ENCODE results near the gene ARHGAP26. TPM values are rescaled to one million over a fixed set of nuclear protein-coding genes. Genes with fewer than 3 reads are reported as not detected.
A peak's percentile ranks its signal among the peaks of the same experiment; 100 is the strongest.

ARHGAP26 gene
- polyA plus RNA-seq, 1 donor (not counting 4 experiments of a cell fraction or from before 2014, with no cell fraction given) = 3.9 TPM

DNA sequence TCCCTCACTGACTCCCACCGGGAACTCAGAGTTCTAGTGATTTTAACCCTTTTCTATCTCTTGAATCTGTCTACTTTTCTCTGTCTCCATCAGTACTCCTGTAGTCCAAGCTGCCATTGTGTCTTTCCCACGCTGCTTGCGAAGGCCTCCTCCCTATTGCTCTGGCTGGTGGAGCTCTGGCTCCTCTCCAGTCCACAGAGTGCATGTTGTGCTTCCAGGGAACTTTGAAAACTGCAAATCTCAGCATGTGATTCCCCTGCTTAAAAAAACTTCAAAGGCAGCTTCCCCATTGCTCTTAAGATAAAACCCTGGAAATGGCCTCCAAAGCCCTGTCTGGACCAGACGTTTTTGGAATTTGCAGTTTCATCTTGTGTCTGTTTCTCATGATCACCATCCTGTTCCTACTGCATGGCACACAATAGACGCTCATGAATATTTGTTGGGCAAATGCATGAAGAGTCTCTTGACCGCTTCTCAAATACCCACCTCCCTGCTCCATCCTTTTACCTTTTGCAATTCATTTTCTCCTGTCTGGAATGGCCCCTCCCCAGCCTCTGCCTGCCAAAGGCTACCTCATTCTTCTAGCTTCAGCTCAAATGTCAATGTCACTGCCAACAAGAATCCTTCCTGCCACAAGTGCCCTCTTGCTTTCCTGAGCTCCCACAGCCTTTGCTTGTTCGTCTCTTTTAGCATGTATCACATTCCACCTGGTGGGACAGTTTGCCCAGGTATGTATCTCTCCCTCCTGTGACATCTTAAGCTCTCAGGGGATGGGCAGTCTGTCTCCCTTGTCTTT is 293.2 kb downstream of the ARHGAP26 start:
- no peaks in the 10 kb centered on the region for H3K9me1 ChIP-seq (ENCODE audit: control insufficient read depth, extremely low read depth, insufficient read depth, low read length)
- no peaks in the 10 kb centered on the region for H4K20me1 ChIP-seq (ENCODE audit: control insufficient read depth, extremely low read depth, insufficient read depth, low read length)
- no peaks in the 10 kb centered on the region for H3K9me3 ChIP-seq (ENCODE audit: control insufficient read depth, low read depth, low read length)
- no peaks in the 10 kb centered on the region for H3K27me3 ChIP-seq (ENCODE audit: control insufficient read depth, extremely low read depth, insufficient read depth, low read length)
- no peak for FAIRE-seq
- DNase-seq (ENCODE audit: low read depth, low spot score) = no peak
- dilution Hi-C loops (cut with MboI; ENCODE audit: extremely low pct_ligation_motif_present, low sequenced_read_pairs) = no loop called here
- H2AFZ ChIP-seq (ENCODE audit: control insufficient read depth, low read length) = peak overlapping the region; percentile 63
- no peak for TF ChIP-seq EZH2 (IDR thresholded peaks at IDR 0.05; ENCODE audit: low read length)
- TF ChIP-seq, protein P1, sequence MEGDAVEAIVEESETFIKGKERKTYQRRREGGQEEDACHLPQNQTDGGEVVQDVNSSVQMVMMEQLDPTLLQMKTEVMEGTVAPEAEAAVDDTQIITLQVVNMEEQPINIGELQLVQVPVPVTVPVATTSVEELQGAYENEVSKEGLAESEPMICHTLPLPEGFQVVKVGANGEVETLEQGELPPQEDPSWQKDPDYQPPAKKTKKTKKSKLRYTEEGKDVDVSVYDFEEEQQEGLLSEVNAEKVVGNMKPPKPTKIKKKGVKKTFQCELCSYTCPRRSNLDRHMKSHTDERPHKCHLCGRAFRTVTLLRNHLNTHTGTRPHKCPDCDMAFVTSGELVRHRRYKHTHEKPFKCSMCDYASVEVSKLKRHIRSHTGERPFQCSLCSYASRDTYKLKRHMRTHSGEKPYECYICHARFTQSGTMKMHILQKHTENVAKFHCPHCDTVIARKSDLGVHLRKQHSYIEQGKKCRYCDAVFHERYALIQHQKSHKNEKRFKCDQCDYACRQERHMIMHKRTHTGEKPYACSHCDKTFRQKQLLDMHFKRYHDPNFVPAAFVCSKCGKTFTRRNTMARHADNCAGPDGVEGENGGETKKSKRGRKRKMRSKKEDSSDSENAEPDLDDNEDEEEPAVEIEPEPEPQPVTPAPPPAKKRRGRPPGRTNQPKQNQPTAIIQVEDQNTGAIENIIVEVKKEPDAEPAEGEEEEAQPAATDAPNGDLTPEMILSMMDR (optimal IDR thresholded peaks at IDR 0.05 in 1 of 3, IDR thresholded peaks at IDR 0.05 in 1 of 3, conservative IDR thresholded peaks at IDR 0.05 in 1 of 3; ENCODE audit: extremely low read depth in 1 of 3, insufficient read depth in 2 of 3, low read length in 3 of 3) = no peak
- H3K4me3 ChIP-seq (ENCODE audit: control insufficient read depth in 2 of 3, extremely low read depth in 1 of 3, insufficient read depth in 2 of 3, low read depth in 1 of 3, low read length in 3 of 3) = no peak overlapping the region
- no peaks in the 10 kb centered on the region for H3K36me3 ChIP-seq (ENCODE audit: control insufficient read depth in 2 of 2, extremely low read depth in 1 of 2, insufficient read depth in 2 of 2, low read length in 2 of 2)
- no peaks in the 10 kb centered on the region for H3K79me2 ChIP-seq (ENCODE audit: control insufficient read depth, insufficient read depth, low read length)
- H3K4me2 ChIP-seq (ENCODE audit: control insufficient read depth, extremely low read depth, insufficient read depth, low read depth, low read length) = peak overlapping the region; percentile 56
- peak overlapping the region; percentile 74 for H3K27ac ChIP-seq (ENCODE audit: control insufficient read depth, insufficient read depth, low read length)
- peaks cover 59% of the 10 kb centered on the region for H3K4me1 ChIP-seq (ENCODE audit: control insufficient read depth, extremely low read depth, insufficient read depth, low read length)
- H3K9ac ChIP-seq (ENCODE audit: control insufficient read depth, extremely low read depth, insufficient read depth, low read length) = peak overlapping the region; percentile 26

DNA sequence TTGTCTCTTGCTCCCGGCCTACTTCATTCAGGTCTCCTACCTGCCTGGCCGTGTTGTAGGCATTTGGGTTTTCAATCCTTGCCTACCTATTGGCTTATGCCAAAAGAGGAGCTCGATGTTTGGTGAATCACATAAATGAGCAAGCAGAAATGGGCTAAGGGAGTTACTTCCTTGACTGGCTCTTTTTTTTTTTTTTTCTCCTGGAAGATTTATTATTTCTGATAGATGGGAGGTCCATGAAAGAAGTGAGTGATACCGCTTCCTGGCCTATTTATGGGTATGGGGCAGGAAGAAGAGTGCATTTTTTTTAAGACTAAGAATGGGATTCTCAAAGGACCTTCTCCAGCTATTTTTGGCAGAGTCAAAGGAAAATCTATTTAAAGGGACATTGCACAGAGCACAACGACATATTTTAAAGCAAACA is 294.1 kb downstream of the ARHGAP26 start:
- H4K20me1 ChIP-seq (ENCODE audit: control insufficient read depth, extremely low read depth, insufficient read depth, low read length) = no peaks in the 10 kb centered on the region
- H3K79me2 ChIP-seq (ENCODE audit: control insufficient read depth, insufficient read depth, low read length) = no peaks in the 10 kb centered on the region
- peak overlapping the region; percentile 63 for H2AFZ ChIP-seq (ENCODE audit: control insufficient read depth, low read length)
- DNase-seq (ENCODE audit: low read depth, low spot score) (peak; percentile 69), FAIRE-seq (peak; percentile 86)
- H3K4me1 ChIP-seq (ENCODE audit: control insufficient read depth, extremely low read depth, insufficient read depth, low read length) = peaks cover 56% of the 10 kb centered on the region
- peak overlapping the region; percentile 56 for H3K4me2 ChIP-seq (ENCODE audit: control insufficient read depth, extremely low read depth, insufficient read depth, low read depth, low read length)
- H3K9ac ChIP-seq (ENCODE audit: control insufficient read depth, extremely low read depth, insufficient read depth, low read length) = peak overlapping the region; percentile 26
- TF ChIP-seq EZH2 (IDR thresholded peaks at IDR 0.05; ENCODE audit: low read length) = no peak
- TF ChIP-seq, protein P1 (optimal IDR thresholded peaks at IDR 0.05 in 1 of 3, IDR thresholded peaks at IDR 0.05 in 1 of 3, conservative IDR thresholded peaks at IDR 0.05 in 1 of 3; ENCODE audit: extremely low read depth in 1 of 3, insufficient read depth in 2 of 3, low read length in 3 of 3) = no peak
- H3K36me3 ChIP-seq (ENCODE audit: control insufficient read depth in 2 of 2, extremely low read depth in 1 of 2, insufficient read depth in 2 of 2, low read length in 2 of 2) = no peaks in the 10 kb centered on the region
- H3K9me1 ChIP-seq (ENCODE audit: control insufficient read depth, extremely low read depth, insufficient read depth, low read length) = no peaks in the 10 kb centered on the region
- H3K27ac ChIP-seq (ENCODE audit: control insufficient read depth, insufficient read depth, low read length) = peak overlapping the region; percentile 74
- H3K4me3 ChIP-seq (ENCODE audit: control insufficient read depth in 2 of 3, extremely low read depth in 1 of 3, insufficient read depth in 2 of 3, low read depth in 1 of 3, low read length in 3 of 3) = no peak overlapping the region
- dilution Hi-C loops (cut with MboI; ENCODE audit: extremely low pct_ligation_motif_present, low sequenced_read_pairs) = no loop called here
- no peaks in the 10 kb centered on the region for H3K9me3 ChIP-seq (ENCODE audit: control insufficient read depth, low read depth, low read length)
- no peaks in the 10 kb centered on the region for H3K27me3 ChIP-seq (ENCODE audit: control insufficient read depth, extremely low read depth, insufficient read depth, low read length)

All from keratinocyte (primary cell).